NCI-H146 (cell line): ENCODE data around the gene NMNAT2.
"Not testable (repeated sequence)": the region's sequence is repeated elsewhere in the genome, so short reads cannot be mapped to it uniquely, and the experiment has no call there.

Source experiments
- DNase-seq: peaks from one replicate; lab custom pipeline; 2025; lab: John Stamatoyannopoulos, UW

Gene NMNAT2

DNA sequence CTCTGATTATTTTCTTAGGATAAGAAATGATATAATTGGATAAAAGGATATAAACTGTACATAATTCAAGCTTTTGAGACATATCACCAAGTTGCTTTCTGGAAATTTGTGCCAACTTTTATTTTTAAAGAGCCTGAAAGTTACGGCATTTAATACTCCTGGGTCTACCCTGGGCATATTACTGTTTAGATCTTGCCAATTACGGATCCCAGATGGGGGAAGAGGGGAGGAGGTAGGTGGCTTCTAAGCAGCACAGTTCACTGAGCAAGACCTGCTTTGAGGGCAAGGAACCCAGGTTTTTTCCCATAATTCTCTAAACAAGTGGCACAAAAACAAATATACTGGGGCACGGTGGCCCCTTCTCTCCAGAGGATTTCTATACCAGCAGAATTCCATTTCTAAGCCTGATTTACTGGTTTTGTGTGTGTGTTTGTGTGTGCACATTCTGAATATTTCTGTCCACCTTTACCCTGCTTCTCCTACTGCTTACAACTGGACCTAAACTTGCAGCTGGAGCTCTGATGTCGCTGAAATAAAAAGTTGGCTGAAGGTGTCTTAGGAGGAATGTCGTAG is 155.5 kb downstream of the NMNAT2 start:
- no peak for DNase-seq

DNA sequence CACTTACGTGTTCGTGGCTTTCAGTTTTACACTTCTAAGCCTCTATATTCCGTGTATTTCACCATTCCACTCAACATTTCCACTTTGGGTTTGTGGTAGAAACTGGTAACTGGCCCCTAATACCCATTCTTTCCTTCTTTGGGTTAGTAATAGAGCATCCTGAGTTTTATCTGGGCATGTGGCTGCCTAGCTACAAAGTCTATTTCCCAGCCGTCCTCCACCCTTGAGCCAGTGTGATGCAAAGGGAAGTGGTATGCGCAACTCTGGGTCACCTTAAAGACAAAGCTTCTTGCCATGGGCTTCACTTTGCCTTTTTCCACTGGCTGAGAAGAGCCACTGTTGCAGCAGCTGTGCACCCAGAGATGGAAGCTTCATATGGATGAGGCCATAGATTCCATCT is 158.3 kb downstream of the NMNAT2 start:
- no peak for DNase-seq

DNA sequence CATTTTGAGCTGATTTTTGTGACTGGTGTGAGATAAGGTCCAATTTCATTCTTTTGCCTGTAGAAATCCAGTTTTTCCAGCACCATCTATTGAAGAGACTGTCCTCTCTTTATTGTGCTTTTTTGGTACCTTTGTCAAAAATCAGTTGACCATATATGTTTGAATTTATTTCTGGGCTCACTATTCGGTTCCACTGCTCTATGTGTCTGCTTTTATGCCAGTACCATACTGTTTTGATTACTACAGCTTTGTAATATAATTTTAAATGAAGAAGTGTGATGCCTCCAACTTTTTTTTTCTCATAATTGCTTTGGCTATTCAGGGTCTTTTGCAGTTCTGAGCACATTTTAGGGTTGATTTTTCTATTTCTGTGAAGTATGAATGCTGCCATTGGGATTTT is 163.1 kb downstream of the NMNAT2 start:
- no peak for DNase-seq

DNA sequence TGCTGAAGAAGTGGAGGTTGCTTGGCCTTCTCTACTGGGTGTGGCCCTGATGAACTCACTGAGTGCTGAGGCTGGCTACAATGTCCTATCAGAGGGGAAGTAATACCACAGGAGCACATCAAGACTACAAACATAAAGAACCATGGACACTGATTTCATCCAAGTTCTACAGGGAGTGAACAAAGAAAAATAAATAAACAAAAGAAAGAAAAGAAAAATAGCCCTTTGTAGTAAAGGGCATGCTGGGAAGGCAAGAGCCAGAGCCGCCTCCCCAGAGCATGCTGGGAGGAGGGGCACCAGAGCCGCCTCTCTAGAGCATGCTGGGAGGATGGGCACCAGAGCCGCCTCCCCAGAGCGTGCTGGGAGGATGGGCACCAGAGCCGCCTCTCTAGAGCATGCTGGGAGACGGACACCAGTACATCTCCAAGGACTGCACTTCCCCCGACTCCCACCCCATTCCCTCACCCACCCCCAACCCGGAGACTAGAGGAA is 166.2 kb downstream of the NMNAT2 start:
- no peak for DNase-seq

DNA sequence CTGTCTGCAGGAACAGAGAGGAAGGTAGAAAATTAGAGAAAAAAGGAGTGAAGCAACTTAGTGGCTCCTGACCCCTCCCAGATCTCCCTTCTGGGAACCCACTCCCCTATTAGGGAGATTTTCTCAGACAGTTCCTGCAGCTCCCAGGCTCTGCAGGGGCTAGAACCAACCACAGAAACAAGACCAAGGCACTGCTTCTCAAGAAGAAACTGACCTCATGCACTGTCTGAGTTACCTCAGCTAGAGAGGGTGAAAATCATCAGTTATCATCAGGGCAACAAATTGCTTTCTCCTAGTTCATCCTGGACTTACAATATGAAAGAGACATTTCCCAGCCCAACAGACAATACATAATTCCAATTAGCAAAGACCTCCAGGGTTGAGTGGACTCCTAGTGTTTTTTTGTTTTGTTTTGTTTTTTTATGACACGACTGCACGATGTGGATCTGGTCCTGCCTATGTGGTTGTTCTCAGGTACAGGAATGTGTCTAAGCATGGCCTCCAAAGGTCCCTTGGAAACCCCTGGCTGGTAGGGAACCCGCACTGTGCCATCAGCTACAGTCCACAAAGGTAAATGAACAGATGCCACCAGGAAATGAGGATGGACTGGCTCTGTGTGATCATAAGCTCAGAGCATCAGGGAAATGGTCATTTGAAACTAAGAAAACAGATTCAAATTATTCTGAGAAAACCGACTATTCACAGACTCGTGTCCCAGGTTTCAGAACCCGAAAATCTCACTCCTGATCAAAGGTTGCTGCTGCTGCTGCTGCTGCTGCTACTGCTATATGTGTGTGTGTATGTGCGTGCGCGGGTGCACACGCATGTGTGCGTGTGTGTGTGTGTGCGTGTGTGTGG is 166.8 kb downstream of the NMNAT2 start:
- DNase-seq = no peak

DNA sequence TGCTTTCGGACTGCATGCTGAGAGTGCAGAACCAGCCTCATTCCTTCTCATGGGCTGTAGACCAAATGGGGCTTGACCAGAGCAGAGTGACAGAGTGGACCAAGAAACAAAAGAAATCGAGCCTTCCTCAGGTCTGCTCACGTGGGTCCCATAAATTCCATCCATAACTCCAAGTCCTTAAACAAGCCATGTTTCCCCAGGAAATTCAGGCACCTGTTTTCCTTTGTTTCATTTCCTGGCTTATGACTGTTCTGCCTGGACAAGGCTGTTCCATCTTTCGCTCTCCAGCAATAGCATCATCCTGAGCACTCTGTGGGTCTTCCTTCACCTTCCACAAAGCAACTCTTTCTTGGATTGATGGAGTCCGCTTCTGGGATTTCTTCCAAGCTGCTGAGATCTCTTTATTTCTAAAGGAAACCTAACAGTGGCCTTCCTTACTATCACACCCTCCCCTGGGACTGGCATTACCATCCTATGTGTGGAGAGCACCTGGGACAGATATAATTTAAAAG is 168.2 kb downstream of the NMNAT2 start:
- DNase-seq = no peak

DNA sequence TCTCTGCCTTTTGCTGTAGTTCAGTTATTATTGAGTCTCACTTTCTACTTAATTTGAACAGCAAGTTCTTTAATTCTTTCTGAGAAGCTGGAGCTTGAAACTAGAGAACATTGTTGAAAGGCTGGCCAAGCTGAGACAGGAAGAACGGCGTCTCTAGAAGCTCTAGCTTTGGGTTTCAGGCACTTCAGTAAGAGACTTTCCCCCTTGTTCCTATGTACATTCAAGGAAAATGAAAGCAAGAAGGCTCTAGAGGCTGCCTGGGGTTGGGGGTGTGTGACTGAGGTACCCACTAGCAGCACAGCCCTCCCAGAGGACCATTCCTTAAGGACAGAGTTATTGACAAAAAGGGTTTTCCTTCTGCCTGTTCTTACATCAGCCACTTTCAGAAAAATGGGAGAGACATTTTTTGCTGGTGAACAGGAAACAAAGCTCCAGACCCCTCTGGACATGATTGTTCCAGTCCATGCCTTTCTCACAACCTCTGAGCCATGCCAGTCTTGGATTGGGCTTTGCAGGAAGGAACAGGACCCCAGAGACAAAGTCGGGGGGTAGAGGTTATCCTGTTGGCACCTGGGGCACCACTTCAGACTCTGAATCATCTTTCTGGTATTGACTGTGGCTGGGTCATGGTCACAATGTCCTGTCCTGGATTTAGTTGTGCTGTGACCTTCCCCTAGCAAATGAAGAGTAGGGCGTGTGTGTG is 169.0 kb downstream of the NMNAT2 start:
- no peak for DNase-seq

DNA sequence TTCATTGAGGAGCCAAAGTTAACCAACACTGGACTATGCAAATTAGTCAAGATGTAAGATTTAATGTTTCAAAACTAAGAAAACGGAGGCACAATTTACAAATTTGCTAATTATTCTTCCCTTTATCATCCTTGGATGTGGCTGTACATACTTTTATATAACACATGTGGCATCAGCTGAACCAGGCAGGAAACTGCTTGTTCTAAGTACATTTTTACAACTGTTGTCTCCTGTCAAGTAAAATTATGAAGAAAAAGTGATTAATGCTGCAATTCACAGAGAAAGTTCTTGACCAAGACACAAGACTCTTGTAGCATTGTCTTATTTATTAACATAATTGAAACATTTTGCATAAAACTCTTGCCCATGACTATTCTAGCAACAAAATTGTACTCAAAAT is 170.2 kb downstream of the NMNAT2 start:
- no peak for DNase-seq

DNA sequence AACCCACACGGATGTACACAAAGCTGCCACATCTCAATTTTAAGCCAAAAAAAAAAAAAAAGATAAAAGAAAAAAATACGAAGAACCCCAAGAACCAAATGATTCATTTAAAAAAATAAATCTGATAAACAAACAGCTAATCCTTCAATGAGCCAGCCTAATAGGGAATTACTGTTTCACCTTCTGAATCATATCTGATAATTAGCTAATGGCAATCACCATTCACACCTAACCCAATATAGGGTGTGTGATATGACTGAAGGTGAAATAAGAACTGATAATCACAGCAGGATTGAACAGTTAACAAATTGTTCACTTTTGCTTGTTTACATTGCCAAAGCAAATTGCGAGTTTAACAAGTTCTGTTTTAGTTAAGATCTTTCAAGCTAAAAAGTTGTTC is 170.7 kb downstream of the NMNAT2 start:
- DNase-seq = no peak

DNA sequence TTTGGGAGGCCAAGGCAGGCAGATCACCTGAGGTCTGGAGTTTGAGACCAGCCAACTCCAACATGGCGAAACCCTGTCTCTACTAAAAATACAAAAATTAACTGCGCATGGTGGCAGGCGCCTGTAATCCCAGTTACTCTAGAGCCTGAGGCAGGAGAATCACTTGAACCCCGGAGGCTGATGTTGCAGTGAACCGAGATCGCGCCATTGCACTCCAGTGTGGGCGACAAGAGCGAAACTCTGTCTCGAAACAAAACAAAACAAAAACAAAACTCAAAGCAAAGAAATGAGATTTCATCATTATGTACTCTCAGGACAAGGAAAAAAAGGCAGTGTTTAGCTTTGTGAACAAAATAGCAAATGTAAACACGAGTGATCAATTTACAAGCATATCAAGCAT is 171.1 kb downstream of the NMNAT2 start:
- DNase-seq = no peak

DNA sequence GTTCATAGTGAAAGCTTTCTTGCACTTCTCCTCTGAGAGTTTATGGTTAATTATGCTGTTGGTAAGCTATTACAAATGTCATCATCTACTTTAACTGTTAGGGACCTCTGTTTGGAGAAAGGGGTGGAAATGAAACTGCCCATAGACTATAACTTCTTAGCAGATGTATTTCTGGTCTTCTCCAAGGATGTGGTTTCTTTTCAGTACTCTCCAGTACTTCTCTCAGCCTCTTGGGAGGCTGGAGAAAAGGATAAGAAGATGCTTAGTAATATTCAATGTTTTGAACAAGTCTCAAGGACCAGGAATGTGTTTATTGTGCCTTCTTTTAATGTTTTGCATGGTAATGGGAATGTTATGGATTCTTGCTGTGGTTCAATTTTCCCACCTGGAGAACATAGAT is 171.7 kb downstream of the NMNAT2 start:
- no peak for DNase-seq

DNA sequence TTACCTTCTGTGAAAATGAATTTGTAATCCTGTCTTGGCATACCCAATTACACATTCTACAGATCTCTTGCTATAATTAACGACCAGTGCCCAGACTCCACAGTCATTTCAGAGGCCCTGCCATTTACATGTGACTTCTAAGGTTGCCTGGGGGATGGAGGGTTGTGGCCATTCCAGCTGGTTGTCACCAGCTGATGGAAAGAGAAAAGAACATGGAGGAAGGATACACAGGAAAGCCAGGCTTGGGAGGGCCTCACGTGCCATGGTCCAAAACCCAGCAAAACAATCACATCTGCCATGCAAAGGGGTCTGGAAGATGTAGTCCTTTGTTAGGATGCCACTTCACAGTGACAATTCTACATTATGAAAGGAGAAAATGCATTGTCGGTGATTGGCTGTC is 172.8 kb downstream of the NMNAT2 start:
- no peak for DNase-seq

- no peak for DNase-seq
These were observed 173.7 kb downstream of the NMNAT2 start for GRCh38 chr1:183244466-183244865.

- no peak for DNase-seq
These were observed 174.8 kb downstream of the NMNAT2 start for GRCh38 chr1:183243161-183244050.

GRCh38 chr1:183242556-183242955 is 175.6 kb downstream of the NMNAT2 start:
- no peak for DNase-seq

DNA sequence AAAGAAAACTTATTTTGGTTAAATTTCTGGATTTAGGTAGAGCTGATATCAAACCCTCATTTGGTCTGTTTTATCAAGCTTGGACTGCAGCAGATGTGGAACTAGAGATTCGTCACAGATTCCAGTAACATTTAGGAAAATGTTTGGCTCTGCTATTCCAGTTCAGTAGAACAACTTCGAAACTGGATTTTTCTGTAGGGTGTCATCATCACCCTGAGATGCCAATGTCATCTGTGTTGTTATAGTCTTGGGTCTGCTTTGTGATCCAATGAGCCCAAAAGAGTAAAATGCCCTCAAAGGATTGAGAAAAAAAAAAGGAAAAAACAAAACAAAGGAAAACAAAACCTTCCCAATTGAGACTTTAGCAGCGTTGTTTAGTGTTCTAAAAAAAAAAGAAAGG is 176.7 kb downstream of the NMNAT2 start:
- DNase-seq = no peak

DNA sequence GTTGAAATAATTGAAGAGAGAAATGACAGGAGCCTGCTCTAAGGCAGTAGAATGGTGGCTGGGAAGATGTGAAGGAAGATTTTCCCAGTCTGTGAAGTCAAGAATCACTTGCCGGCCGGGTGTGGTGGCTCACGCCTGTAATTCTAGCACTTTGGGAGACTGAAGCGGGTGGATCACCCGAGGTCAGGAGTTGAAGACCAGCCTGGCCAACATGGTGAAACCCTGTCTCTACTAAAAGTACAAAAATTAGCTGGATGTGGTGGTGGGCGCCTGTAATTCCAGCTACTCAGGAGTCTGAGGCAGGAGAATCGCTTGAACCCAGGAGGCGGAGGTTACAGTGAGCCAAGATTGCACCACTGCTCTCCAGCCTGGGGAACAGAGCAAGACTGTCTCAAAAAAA is 177.3 kb downstream of the NMNAT2 start:
- not testable (repeated sequence) for DNase-seq

GRCh38 chr1:183240526-183240825 is 177.7 kb downstream of the NMNAT2 start:
- DNase-seq = no peak

DNA sequence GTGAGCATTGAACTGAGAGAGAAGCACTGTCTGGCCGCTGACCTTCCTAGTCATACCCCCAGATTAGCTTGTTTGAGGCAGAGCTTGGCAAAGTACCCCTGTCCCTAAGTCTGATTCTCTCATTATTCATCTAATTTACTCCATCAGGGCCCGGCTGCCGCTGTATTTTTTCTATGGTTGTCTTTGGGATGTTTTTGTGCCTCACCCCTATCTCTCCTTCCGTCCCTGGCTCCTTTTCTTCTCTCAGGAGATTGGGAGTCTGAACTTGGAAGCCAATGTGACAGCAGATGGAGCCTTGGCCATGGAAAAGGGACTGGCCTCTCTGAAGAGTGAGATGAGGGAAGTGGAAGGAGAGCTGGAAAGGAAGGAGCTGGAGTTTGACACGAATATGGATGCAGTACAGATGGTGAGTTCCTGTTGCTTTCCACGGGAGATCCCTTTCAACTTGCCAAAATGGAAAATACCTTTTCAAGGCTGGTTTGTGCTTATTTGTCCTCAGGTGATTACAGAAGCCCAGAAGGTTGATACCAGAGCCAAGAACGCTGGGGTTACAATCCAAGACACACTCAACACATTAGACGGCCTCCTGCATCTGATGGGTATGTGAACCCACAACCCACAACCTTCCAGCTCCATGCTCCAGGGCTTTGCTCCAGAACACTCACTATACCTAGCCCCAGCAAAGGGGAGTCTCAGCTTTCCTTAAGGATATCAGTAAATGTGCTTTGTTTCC is 178.2 kb downstream of the NMNAT2 start:
- DNase-seq = no peak

DNA sequence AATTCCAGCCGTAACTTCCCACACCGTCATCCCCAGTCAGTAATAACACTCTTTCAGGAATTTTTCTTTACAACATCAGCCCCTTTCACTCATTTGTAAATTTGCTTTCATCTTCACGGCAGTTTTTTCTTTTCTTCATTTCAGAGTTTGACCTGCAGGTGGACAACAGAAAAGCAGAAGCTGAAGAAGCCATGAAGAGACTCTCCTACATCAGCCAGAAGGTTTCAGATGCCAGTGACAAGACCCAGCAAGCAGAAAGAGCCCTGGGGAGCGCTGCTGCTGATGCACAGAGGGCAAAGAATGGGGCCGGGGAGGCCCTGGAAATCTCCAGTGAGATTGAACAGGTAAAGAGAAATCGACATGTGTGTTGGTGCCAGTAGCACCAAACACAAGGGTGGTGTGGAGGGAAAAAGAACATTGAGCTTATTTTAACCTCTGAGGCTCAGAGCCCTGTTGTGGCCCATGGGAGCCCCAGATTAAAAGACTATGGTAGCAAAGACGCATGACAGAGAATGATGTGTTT is 178.9 kb downstream of the NMNAT2 start:
- DNase-seq = no peak

DNA sequence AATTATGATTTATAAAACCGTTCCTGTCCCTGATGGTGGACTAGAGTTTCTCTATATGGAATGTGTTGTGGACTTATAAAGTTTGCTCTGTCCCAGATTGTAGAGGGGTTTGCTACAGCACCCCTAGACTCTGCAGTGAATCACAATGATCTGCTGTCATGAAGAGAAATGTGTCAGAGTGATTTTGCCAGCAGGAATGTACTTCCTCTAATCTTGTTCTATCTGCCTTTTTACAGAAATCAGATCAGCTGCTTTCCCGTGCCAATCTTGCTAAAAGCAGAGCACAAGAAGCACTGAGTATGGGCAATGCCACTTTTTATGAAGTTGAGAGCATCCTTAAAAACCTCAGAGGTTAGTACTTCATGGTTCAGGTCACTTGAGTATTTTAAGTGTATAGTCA is 180.1 kb downstream of the NMNAT2 start:
- no peak for DNase-seq
